ENCODE data around the gene DPP10. TPM values are rescaled to one million over a fixed set of nuclear protein-coding genes. Genes with fewer than 3 reads are reported as not detected.

The DPP10 gene
- not detected for polyA plus RNA-seq (2012; ENCODE audit: insufficient read length, low read depth)

- no peak for TF ChIP-seq TAF1 (IDR thresholded peaks at IDR 0.05; ENCODE audit: borderline replicate concordance, insufficient read depth, low read length)
- no peak for TF ChIP-seq POLR2AphosphoS5 (IDR thresholded peaks at IDR 0.05; ENCODE audit: low read depth, low read length)
- peak; percentile 94 to 98 for TF ChIP-seq REST (IDR thresholded peaks at IDR 0.05; ENCODE audit: insufficient read depth in 1 of 2, low read depth in 2 of 2, low read length in 2 of 2)
- no peak for TF ChIP-seq SIN3A (IDR thresholded peaks at IDR 0.05; ENCODE audit: borderline replicate concordance, insufficient read depth, low read length)
Observed at GRCh38 chr2:114442510-114442909, at the start of gene DPP10. Gene DPP10, plus strand, starts transcription at chr2:114442641.

GRCh38 chr2:114400890-114401289 is 41.6 kb upstream of the DPP10 start:
- no peak for TF ChIP-seq POLR2AphosphoS5 (IDR thresholded peaks at IDR 0.05; ENCODE audit: low read depth, low read length)
- TF ChIP-seq FOXP2 (optimal IDR thresholded peaks at IDR 0.05; ENCODE audit: borderline replicate concordance, extremely low read depth, extremely low read length, insufficient read depth): no peak
- TF ChIP-seq SIN3A (IDR thresholded peaks at IDR 0.05; ENCODE audit: borderline replicate concordance, insufficient read depth, low read length): no peak

GRCh38 chr2:114405247-114406116 is 37.0 kb upstream of the DPP10 start:
- TF ChIP-seq REST (IDR thresholded peaks at IDR 0.05; ENCODE audit: insufficient read depth in 1 of 2, low read depth in 2 of 2, low read length in 2 of 2): no peak
- TF ChIP-seq POLR2AphosphoS5 (IDR thresholded peaks at IDR 0.05; ENCODE audit: low read depth, low read length): no peak
- no peak for TF ChIP-seq FOXP2 (optimal IDR thresholded peaks at IDR 0.05; ENCODE audit: borderline replicate concordance, extremely low read depth, extremely low read length, insufficient read depth)

GRCh38 chr2:114406347-114406746 is 36.1 kb upstream of the DPP10 start:
- TF ChIP-seq REST (IDR thresholded peaks at IDR 0.05; ENCODE audit: insufficient read depth in 1 of 2, low read depth in 2 of 2, low read length in 2 of 2): no peak
- no peak for TF ChIP-seq POLR2AphosphoS5 (IDR thresholded peaks at IDR 0.05; ENCODE audit: low read depth, low read length)
- TF ChIP-seq SIN3A (IDR thresholded peaks at IDR 0.05; ENCODE audit: borderline replicate concordance, insufficient read depth, low read length): no peak
- no peak for TF ChIP-seq FOXP2 (optimal IDR thresholded peaks at IDR 0.05; ENCODE audit: borderline replicate concordance, extremely low read depth, extremely low read length, insufficient read depth)
- no peak for TF ChIP-seq TAF1 (IDR thresholded peaks at IDR 0.05; ENCODE audit: borderline replicate concordance, insufficient read depth, low read length)

GRCh38 chr2:114421781-114422180 is 20.7 kb upstream of the DPP10 start:
- TF ChIP-seq TAF1 (IDR thresholded peaks at IDR 0.05; ENCODE audit: borderline replicate concordance, insufficient read depth, low read length) (no peak), POLR2AphosphoS5 (IDR thresholded peaks at IDR 0.05; ENCODE audit: low read depth, low read length) (no peak), FOXP2 (optimal IDR thresholded peaks at IDR 0.05; ENCODE audit: borderline replicate concordance, extremely low read depth, extremely low read length, insufficient read depth) (no peak), REST (IDR thresholded peaks at IDR 0.05; ENCODE audit: insufficient read depth in 1 of 2, low read depth in 2 of 2, low read length in 2 of 2) (no peak), SIN3A (IDR thresholded peaks at IDR 0.05; ENCODE audit: borderline replicate concordance, insufficient read depth, low read length) (no peak)
